AG04450 (cell line): ENCODE data around the gene GPC6. TPM values are rescaled to one million over a fixed set of nuclear protein-coding genes. Genes with fewer than 3 reads are reported as not detected.

Source experiments
- CTCF ChIA-PET: fragments of 300-600, 350-600 bp; formaldehyde crosslinking; extraction: SDS; loops from one replicate; lab custom pipeline; 2022; ENCODE audit warnings: antibody characterized with exemption, inconsistent platforms; lab: Charles Lee
- POLR2A ChIA-PET: fragments of 350-600 bp; formaldehyde crosslinking; extraction: SDS; loops from one replicate; lab custom pipeline; 2021; ENCODE audit warnings: antibody characterized with exemption, inconsistent platforms; lab: Yijun Ruan, JAX
- DNase-seq: peaks from one replicate; pipeline ENCODE4 v3.0.0-alpha.2; 2011; ENCODE audit warnings: low read depth, low spot score
- H3K27ac ChIP-seq: one replicate; pipeline ENCODE4 v1.5.1; 2012; ENCODE audit warnings: low read depth, low read length, control low read depth
- H3K27me3 ChIP-seq: one replicate; pipeline ENCODE4 v1.6.0; 2012; ENCODE audit warnings: low read length; ENCODE audit not compliant: control insufficient read depth, insufficient read depth
- H3K4me3 ChIP-seq: 2 replicates; pipeline ENCODE4 v1.5.1; 2011; ENCODE audit warnings: mild to moderate bottlenecking, low read depth, low read length, control low read depth
- H3K9me3 ChIP-seq: 2 replicates; pipeline ENCODE4 v1.5.1; 2012; ENCODE audit warnings: low read length; ENCODE audit not compliant: control insufficient read depth, insufficient read depth
- polyA plus RNA-seq: library from polyadenylated mRNA; depleted of rRNA; stranded (reverse); fragments of >200 nt; gene quantifications from 2 replicates; pipeline ENCODE4 v1.2.3, GENCODE V29; 2011
- TF ChIP-seq, protein P1 (sequence below): IDR thresholded peaks from 2 replicates; pipeline ENCODE4 v1.5.1; 2011; ENCODE audit warnings: low read depth, low read length, control low read depth, inconsistent platforms

Gene GPC6
- polyA plus RNA-seq, 1 experiment = 40.4 TPM

DNA sequence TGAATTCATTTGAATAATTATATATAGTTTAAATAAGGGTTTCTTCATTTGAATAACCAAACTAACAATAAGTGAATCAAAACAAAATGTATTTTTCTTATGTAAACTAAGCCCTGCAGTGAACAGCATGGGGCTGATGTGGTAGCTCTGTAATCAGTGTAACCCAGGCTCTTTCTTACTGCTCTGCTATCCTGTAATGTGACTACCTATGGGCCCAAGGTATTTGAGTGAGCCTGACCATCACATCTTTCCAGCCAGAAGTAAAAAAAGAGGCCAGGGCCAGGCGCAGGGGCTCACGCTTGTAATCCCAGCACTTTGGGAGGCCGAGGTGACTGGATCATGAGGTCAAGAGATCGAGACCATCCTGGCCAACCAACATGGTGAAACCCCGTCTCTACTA, 758.3 kb downstream of the GPC6 start:
- POLR2A ChIA-PET = interaction anchor here (0.6 kb wide), 1 partner anchor 1282 kb away, joined by 3 read pairs; no protein-coding TSS in a partner anchor

DNA sequence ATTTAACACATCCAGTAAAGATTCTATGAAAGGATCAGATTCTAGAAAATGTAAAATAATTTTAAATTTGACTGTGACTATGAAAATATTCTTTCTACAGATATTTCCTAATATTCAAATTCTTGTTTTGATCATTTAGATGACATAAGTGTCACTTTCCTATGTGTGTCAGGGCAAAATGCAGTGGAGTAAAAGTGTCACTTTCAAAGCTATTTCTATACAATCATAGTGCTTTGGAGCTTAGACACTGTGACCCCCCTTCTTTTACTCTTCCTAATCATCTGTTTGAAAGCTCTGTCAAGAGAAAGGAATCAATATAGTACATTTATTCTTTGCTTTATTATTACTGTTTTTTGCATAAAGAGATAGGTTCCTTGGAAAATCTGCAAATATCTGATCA, 760.9 kb downstream of the GPC6 start:
- CTCF ChIA-PET = no interaction called here
- POLR2A ChIA-PET = no interaction called here

More for the DNA sequence above, 758.3 kb downstream of the GPC6 start:
- no peak overlapping the region for H3K4me3 ChIP-seq
- no peaks in the 10 kb centered on the region for H3K9me3 ChIP-seq
- TF ChIP-seq, protein P1, sequence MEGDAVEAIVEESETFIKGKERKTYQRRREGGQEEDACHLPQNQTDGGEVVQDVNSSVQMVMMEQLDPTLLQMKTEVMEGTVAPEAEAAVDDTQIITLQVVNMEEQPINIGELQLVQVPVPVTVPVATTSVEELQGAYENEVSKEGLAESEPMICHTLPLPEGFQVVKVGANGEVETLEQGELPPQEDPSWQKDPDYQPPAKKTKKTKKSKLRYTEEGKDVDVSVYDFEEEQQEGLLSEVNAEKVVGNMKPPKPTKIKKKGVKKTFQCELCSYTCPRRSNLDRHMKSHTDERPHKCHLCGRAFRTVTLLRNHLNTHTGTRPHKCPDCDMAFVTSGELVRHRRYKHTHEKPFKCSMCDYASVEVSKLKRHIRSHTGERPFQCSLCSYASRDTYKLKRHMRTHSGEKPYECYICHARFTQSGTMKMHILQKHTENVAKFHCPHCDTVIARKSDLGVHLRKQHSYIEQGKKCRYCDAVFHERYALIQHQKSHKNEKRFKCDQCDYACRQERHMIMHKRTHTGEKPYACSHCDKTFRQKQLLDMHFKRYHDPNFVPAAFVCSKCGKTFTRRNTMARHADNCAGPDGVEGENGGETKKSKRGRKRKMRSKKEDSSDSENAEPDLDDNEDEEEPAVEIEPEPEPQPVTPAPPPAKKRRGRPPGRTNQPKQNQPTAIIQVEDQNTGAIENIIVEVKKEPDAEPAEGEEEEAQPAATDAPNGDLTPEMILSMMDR = no peak
- no peak overlapping the region for H3K27ac ChIP-seq
- no peak for DNase-seq
- no peaks in the 10 kb centered on the region for H3K27me3 ChIP-seq
- CTCF ChIA-PET = interaction anchor here (0.6 kb wide), 1 partner anchor 690 kb away, joined by 3 read pairs; no protein-coding TSS in a partner anchor

DNA sequence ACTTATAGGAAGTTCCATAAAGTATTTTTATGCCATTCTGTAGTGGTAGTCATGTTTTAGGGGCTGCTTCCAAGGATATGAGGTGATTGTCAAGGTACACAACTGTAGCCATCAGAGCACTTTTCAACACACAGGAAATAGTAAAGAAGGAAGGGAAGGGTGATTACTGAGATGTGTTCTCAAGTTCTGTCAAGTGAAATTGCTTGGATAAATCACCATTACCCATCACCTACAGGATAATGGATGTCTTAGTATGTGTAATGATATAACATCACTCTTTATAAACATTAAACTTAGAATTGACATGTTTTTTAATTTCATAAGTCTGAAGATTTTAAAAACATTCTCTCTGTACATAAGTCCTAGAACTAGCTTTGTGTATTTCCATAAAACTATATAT, 765.0 kb downstream of the GPC6 start:
- POLR2A ChIA-PET = no interaction called here
- CTCF ChIA-PET = no interaction called here
- no peak for DNase-seq
- no peaks in the 10 kb centered on the region for H3K27me3 ChIP-seq
- no peak overlapping the region for H3K4me3 ChIP-seq
- H3K9me3 ChIP-seq = no peaks in the 10 kb centered on the region
- TF ChIP-seq, protein P1 = no peak
- no peak overlapping the region for H3K27ac ChIP-seq

More for the DNA sequence above, 760.9 kb downstream of the GPC6 start:
- DNase-seq = no peak
- Histone ChIP-seq H3K4me3 (no peak overlapping the region), H3K9me3 (no peaks in the 10 kb centered on the region), H3K27ac (no peak overlapping the region), H3K27me3 (no peaks in the 10 kb centered on the region)
- TF ChIP-seq, protein P1 = no peak

DNA sequence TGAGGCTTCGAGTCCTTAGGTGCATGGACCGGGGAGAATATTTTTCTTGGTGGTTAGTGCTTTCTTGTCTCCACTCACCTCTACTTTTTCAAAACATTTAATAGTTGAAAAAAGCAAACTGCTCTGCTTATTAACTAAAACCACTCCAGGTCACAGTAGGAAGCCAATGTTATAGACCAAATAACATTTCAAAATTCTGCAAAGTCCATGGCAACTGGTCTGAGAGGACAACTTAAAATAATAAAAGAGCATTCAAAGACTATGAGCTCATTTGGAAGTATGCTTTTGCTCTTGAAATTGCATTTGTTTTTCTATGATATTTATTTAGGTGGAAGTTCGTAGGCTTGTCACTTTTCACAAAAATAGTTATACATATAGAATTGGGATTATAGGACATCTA, 769.9 kb downstream of the GPC6 start:
- CTCF ChIA-PET = no interaction called here

DNA sequence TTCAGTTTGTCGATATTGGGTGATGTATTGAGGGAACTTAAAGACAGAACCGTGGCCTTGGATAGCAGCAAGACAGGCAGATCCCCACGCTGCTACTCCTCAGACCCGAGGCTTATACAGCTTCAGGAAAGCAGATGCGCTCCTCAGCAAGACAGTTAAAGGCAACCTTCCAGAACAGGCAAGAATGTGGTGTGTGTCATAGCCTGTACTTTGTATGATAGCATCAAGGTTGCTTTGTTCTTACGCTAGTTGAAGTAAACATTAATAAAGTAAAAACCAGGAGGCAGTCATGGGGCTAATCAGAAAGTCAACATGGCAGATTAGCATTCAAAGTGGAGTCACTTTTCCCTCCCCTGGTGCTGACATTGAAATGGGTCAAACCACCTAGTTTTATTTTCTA, 779.7 kb downstream of the GPC6 start:
- DNase-seq = no peak
- Histone ChIP-seq H3K4me3 (no peak overlapping the region), H3K9me3 (no peaks in the 10 kb centered on the region), H3K27me3 (no peaks in the 10 kb centered on the region), H3K27ac (no peak overlapping the region)
- TF ChIP-seq, protein P1 = no peak
- ChIA-PET POLR2A (no interaction called here), CTCF (no interaction called here)

More for the DNA sequence above, 769.9 kb downstream of the GPC6 start:
- no peaks in the 10 kb centered on the region for H3K27me3 ChIP-seq
- TF ChIP-seq, protein P1 = no peak
- no peak for DNase-seq
- no peak overlapping the region for H3K27ac ChIP-seq
- H3K4me3 ChIP-seq = no peak overlapping the region
- POLR2A ChIA-PET = no interaction called here
- H3K9me3 ChIP-seq = no peaks in the 10 kb centered on the region
